GM12872 (cell line): ENCODE results near the gene MEIS1.

Source experiments
- TF ChIP-seq, protein P1 (sequence below): IDR thresholded peaks from 3 replicates; pipeline ENCODE4 v1.5.1; 2011; ENCODE audit warnings: low read depth, mild to moderate bottlenecking, low read length, moderate library complexity; ENCODE audit not compliant: insufficient read depth

MEIS1 gene

DNA sequence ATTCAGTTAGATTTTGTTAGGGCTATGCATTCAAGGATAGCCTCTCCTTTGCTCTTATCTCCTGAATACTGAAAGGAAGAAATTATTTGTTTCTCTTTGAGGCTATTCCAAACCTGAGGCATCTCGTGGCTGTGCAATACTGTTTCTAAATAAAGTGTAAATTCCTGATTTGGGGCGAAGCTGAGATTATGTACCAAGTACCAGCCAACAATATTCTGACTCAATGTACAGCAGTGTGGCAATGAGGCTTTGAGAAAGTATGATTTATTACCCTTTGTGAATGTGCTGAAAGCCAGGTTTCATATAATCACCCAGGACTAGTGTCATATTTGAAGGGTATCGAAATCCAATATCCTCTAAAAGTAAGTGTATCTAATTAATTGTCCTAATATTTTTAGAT lies 113.5 kb downstream of the MEIS1 start:
- TF ChIP-seq, protein P1, sequence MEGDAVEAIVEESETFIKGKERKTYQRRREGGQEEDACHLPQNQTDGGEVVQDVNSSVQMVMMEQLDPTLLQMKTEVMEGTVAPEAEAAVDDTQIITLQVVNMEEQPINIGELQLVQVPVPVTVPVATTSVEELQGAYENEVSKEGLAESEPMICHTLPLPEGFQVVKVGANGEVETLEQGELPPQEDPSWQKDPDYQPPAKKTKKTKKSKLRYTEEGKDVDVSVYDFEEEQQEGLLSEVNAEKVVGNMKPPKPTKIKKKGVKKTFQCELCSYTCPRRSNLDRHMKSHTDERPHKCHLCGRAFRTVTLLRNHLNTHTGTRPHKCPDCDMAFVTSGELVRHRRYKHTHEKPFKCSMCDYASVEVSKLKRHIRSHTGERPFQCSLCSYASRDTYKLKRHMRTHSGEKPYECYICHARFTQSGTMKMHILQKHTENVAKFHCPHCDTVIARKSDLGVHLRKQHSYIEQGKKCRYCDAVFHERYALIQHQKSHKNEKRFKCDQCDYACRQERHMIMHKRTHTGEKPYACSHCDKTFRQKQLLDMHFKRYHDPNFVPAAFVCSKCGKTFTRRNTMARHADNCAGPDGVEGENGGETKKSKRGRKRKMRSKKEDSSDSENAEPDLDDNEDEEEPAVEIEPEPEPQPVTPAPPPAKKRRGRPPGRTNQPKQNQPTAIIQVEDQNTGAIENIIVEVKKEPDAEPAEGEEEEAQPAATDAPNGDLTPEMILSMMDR, result no peak

DNA sequence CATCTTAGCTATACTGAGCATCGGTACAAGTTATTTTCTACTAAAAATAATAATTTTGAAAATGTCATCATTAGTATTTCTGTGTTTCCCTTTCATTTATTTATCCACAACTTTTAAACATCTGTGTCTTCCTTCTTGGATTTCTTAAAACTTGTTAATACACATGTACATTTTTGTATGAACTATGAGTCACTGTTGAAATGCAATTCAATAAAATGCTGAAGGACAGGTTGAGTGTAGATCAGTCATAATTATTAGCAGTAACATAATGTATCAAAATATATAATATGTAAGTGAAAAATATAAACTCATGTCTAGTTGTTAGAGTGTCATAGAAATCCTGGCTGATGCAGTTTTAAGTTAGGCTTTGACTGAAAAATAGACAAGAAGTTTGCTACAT lies 115.9 kb downstream of the MEIS1 start:
- TF ChIP-seq, protein P1, result no peak

DNA sequence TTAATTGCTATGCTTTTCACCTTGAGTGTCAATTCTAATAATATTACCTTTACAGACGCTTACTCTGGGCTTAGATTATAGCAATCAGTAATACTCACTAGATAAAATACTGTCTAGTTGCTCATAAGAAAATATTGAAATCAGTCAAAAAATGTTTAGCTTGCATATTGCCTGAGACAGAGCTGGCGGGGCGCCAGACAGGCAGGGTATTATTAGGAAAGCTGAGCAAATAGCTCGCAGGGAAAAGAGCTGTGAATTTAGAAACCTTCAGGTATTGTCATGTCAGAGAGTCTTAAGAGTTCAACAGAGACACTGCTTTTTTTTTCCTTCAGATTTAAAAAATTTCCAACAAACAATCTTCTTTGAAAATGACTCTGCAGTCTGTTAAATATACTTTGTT lies 118.4 kb downstream of the MEIS1 start:
- TF ChIP-seq, protein P1, result no peak

DNA sequence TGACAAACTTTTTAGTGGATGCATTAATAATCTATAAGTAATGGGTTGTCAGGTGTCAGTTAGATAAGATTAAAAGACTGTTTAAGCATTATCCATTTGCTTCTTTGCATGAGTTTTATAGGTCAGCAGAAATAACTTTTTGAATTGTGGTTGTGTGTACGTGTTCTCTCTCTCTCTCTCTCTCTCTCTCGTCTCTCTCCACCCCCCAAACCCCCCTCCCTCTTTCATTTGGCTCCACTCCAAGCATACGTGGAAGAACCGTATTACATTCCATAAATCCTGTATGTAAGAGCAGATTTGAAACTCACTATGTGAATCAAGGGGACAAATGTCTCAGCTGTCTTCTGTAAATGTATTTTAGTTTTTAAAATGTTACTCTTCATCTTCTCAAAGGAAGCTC lies 120.2 kb downstream of the MEIS1 start:
- TF ChIP-seq, protein P1, result no peak

DNA sequence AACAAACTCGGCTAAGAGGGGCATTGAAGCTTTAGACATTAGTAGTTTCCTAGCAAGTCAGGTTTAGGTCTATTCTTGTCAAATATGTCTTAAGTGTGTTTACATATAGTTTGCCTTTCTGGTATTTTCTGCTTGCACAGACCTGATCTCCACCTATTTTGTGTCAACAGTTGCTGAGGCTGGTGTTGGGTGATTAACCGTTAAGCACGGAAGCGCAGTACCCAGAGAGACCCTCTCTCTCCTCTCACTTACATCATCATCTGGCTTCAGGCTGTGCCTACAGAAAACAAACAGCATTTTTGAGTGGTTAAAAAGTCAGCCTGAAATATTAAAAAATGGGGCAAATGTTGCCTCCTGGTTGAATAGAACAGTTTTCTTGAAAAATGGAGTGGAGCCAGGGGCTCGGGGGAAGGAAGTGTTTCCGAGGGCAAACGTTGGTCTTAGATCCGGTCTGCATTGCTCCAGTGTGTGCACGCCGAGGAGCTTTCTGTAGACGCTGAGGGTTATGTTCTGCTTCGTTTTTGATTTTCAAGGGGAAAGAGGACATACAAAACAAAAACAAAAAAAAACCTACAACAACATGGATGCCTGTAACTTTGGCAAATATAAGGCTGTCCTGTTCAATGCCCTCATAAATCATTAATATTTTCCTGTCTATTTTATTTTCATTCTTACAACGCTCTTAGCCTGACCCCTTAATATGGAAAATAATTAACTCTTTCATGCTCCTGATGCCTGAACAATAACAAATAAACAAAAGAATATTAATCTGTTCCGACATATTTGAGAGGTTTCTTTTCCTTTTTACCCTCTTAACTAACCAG lies 120.8 kb downstream of the MEIS1 start:
- TF ChIP-seq, protein P1, result no peak

DNA sequence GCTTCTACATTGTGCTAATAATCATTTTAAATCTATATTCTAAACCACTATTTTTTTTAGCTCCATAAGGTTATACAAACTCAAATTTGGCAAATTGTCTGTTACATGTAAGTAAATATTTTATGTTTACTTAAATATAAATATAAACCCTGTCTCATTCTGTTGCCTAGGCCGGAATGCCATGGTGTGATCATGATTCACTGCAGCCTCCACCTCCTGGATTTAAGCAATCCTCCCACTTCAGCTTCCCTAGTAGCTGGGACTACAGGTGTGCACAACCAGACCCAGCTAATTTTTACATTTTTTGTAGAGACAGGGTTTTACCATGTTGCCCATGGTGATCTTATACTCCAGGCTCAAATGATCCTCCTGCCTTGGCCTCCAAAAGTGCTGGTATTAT lies 124.7 kb downstream of the MEIS1 start:
- TF ChIP-seq, protein P1, result no peak

DNA sequence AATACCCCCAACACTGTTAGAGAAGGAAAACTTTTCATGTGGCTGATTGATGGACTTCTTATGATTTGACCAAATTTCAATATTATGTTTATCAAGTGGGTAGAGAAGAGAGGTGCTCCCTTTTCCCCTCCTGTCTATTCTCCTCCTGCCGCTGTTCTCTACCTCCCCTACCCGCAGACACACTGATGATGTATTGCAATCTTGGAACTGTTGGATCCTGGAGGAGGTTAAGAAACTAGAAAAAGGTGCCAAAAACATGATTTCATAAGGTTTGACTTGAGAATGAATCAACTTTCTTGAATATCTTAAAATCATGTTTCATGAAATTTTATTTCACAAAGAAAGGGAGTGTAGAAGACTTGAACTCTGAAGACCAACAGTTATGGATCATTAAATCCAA lies 125.8 kb downstream of the MEIS1 start:
- TF ChIP-seq, protein P1, result no peak
